ENCODE results near the gene TBC1D22A. TPM values are rescaled to one million over a fixed set of nuclear protein-coding genes. Genes with fewer than 3 reads are reported as not detected.

Gene TBC1D22A
- total RNA-seq, 1 donor from 2014 or later, result 10.6 TPM

DNA sequence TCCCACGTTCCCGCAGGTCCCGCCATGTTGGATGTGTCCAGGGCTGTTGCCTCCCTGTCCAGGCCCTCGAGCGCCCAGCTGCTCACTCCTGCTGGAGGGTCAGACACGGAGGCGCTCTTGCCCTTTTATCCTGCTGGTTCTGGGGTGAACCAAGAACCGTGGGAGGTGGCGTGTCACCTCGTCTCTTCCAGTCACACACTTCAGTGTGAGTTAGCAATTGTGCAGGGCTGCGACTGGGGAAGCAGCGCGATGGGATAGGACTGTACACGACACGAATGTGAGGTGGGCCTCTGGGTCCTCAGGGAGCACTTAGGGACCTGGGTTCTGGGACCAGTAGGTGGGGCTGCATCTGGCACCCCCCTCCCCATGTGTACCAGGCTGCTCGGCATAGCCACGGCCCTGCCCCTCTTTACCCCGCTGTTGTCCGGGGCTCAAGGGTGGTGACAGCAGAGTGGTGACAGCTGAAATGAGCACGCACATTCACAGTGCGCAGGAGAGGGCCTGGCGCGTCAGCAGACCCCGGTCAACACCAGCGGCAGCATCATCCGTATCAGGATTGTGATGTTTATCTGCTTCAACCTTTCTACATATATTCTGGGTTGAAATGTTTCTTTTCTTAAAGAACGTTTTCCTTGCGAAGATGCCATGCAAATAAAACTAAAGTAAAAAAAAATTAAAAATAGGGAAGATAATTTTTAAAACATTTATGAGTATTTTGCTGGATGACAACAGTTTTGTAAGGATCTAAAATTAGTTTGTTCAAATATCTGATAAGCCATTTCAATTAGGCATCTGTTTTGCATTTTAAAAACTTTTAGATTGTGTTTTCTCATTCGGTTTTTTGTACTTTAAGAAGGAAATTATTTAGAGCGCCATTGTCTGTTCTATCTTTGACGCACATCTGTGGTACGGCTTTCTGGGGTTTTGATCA is 210.7 kb downstream of the TBC1D22A start:
- Histone ChIP-seq H3K9me3 (ENCODE audit: low read depth) (no peaks in the 10 kb centered on the region), H3K4me2 (no peak overlapping the region), H4K20me1 (ENCODE audit: low read depth) (peaks cover 15% of the 10 kb centered on the region), H3K27ac (no peak overlapping the region), H3K27me3 (no peaks in the 10 kb centered on the region), H2AFZ (replicated peaks) (no peak overlapping the region), H3K4me1 (peaks cover 11% of the 10 kb centered on the region), H3K4me3 (no peak overlapping the region), H3K79me2 (ENCODE audit: low read depth) (no peaks in the 10 kb centered on the region), H3K9ac (no peak overlapping the region), H3F3A (ENCODE audit: low read depth) (no peaks in the 10 kb centered on the region), H3K36me3 (no peaks in the 10 kb centered on the region)
- Mint-ChIP-seq H3K9me3 (no peaks in the 10 kb centered on the region), H3K27me3 (ENCODE audit: insufficient read depth, low read depth) (peaks cover 4% of the 10 kb centered on the region), H3K4me1 (peaks cover 15% of the 10 kb centered on the region), H3K4me3 (no peak overlapping the region), H3K36me3 (peaks cover 6% of the 10 kb centered on the region), H3K27ac (no peak overlapping the region)
- no peak for DNase-seq (ENCODE audit: low spot score)
- no peak for TF ChIP-seq EZH2phosphoT487 (IDR thresholded peaks at IDR 0.05)
- TF ChIP-seq EZH2 (IDR thresholded peaks at IDR 0.05), result no peak
- TF ChIP-seq, protein P1, sequence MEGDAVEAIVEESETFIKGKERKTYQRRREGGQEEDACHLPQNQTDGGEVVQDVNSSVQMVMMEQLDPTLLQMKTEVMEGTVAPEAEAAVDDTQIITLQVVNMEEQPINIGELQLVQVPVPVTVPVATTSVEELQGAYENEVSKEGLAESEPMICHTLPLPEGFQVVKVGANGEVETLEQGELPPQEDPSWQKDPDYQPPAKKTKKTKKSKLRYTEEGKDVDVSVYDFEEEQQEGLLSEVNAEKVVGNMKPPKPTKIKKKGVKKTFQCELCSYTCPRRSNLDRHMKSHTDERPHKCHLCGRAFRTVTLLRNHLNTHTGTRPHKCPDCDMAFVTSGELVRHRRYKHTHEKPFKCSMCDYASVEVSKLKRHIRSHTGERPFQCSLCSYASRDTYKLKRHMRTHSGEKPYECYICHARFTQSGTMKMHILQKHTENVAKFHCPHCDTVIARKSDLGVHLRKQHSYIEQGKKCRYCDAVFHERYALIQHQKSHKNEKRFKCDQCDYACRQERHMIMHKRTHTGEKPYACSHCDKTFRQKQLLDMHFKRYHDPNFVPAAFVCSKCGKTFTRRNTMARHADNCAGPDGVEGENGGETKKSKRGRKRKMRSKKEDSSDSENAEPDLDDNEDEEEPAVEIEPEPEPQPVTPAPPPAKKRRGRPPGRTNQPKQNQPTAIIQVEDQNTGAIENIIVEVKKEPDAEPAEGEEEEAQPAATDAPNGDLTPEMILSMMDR (IDR thresholded peaks at IDR 0.05), result no peak

DNA sequence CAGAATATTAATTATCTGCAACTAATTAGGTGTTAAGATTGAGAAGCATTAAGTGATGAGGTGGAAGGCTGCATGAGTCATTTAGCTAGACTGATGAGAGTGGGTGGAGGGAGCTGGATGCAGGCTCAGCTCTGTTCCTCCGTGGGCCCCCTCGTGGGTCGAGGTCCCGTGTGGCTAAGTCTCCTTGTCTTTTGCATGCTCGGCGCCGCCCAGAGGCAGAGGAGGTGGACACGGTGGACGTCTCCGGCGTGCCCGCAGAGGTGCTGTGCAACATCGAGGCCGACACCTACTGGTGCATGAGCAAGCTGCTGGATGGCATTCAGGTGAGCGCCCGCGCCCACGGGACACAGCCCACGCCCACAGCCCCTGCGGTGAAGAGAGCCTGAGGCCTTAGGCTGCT is 211.6 kb downstream of the TBC1D22A start:
- Histone ChIP-seq H3K79me2 (ENCODE audit: low read depth) (no peaks in the 10 kb centered on the region), H3K9ac (no peak overlapping the region), H2AFZ (replicated peaks) (no peak overlapping the region), H3K4me1 (peaks cover 11% of the 10 kb centered on the region), H3K4me2 (no peak overlapping the region), H3K4me3 (no peak overlapping the region), H4K20me1 (ENCODE audit: low read depth) (peaks cover 15% of the 10 kb centered on the region), H3K9me3 (ENCODE audit: low read depth) (no peaks in the 10 kb centered on the region), H3K36me3 (no peaks in the 10 kb centered on the region), H3F3A (ENCODE audit: low read depth) (no peaks in the 10 kb centered on the region), H3K27ac (no peak overlapping the region), H3K27me3 (no peaks in the 10 kb centered on the region)
- DNase-seq (ENCODE audit: low spot score), result no peak
- H3K36me3 Mint-ChIP-seq, result peaks cover 7% of the 10 kb centered on the region
- no peaks in the 10 kb centered on the region for H3K9me3 Mint-ChIP-seq
- H3K27me3 Mint-ChIP-seq (ENCODE audit: insufficient read depth, low read depth), result peaks cover 4% of the 10 kb centered on the region
- TF ChIP-seq EZH2 (IDR thresholded peaks at IDR 0.05) (no peak), EZH2phosphoT487 (IDR thresholded peaks at IDR 0.05) (no peak)
- TF ChIP-seq, protein P1 (IDR thresholded peaks at IDR 0.05), result no peak
- H3K4me3 Mint-ChIP-seq, result no peak overlapping the region
- H3K27ac Mint-ChIP-seq, result no peak overlapping the region
- H3K4me1 Mint-ChIP-seq, result peaks cover 12% of the 10 kb centered on the region

DNA sequence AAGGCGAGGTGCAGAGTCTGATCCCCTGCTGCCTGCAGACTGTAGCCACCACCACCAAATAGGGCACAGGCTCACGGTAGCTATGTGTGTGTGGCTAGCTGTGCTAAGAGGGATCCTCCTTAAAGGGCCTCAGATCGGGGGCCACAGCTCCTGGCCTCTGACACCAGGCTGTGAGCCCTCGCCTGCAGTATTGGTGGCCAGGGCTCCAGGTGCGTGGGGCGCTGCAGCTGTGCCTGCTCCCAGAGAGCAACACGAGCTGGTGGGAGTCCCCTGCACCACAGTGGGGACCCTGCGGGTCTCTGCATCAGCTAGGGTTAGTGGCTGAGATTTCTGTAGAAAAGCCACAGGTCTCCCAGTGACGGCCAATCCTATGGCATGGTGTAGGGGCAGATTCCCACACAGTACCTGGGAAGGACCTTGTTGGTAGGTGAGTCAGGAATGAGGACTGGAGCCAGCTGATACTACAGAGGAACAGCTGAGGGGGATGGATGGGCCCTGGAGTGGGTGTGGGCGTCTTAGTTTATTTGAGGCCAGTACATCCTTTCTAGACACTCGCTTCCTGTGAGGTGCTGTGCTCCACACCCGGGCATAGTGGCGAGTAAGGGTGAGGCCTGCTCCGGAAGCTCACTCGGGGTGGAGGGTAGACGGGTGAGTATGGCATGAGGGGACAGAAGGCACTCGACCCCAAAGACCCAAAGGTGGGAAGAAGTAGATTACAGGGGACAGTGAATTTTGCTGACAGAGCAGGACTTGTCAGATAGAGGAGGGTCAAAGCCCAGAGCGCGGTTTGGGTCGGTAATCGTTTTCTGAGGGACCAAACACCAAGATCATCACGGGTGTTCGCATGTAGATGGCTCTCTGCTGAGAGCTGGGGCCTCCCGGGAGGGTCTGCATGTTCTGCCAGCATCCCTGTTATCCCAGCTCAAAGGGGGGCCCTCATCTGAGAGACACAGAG is 212.5 kb downstream of the TBC1D22A start:
- Histone ChIP-seq H3K36me3 (no peaks in the 10 kb centered on the region), H4K20me1 (ENCODE audit: low read depth) (peaks cover 15% of the 10 kb centered on the region), H3K9ac (no peak overlapping the region), H3K4me1 (peaks cover 11% of the 10 kb centered on the region), H3K27me3 (no peaks in the 10 kb centered on the region), H2AFZ (replicated peaks) (no peak overlapping the region), H3K79me2 (ENCODE audit: low read depth) (no peaks in the 10 kb centered on the region), H3K4me2 (no peak overlapping the region), H3K4me3 (no peak overlapping the region), H3K9me3 (ENCODE audit: low read depth) (no peaks in the 10 kb centered on the region), H3K27ac (no peak overlapping the region), H3F3A (ENCODE audit: low read depth) (no peaks in the 10 kb centered on the region)
- H3K4me3 Mint-ChIP-seq, result no peak overlapping the region
- no peak overlapping the region for H3K27ac Mint-ChIP-seq
- H3K27me3 Mint-ChIP-seq (ENCODE audit: insufficient read depth, low read depth), result peaks cover 4% of the 10 kb centered on the region
- H3K36me3 Mint-ChIP-seq, result peaks cover 15% of the 10 kb centered on the region
- DNase-seq (ENCODE audit: low spot score), result no peak
- peaks cover 12% of the 10 kb centered on the region for H3K4me1 Mint-ChIP-seq
- peaks cover 2% of the 10 kb centered on the region for H3K9me3 Mint-ChIP-seq
- no peak for TF ChIP-seq EZH2 (IDR thresholded peaks at IDR 0.05)
- TF ChIP-seq, protein P1 (IDR thresholded peaks at IDR 0.05), result no peak
- no peak for TF ChIP-seq EZH2phosphoT487 (IDR thresholded peaks at IDR 0.05)

Measured in neural progenitor cell (in vitro differentiated cells).